SK-N-SH treated with all-trans-retinoic acid at 6 μM for 48 hours (cell line): ENCODE measurements around the gene MMP13.
"Not testable (repeated sequence)": the region's sequence is repeated elsewhere in the genome, so short reads cannot be mapped to it uniquely, and the experiment has no call there.

ENCODE experiments used
- ARNTL ChIP-seq: fragments of 450-650 bp; formaldehyde crosslinking; IDR thresholded peaks from 2 replicates; pipeline ENCODE4 v1.5.0; 2020; ENCODE audit warnings: low read depth, mild to moderate bottlenecking, moderate library complexity, borderline replicate concordance
- BACH2 ChIP-seq: fragments of 250-450 bp; sonication (Bioruptor Pico); IDR thresholded peaks from 2 replicates; pipeline ENCODE4 v1.9.0; 2021; ENCODE audit warnings: mild to moderate bottlenecking, borderline replicate concordance
- CREB5 ChIP-seq: fragments of 250-450 bp; sonication (Bioruptor Pico); IDR thresholded peaks from 2 replicates; pipeline ENCODE4 v1.5.1; 2020; ENCODE audit warnings: low read depth, mild to moderate bottlenecking, moderate library complexity
- ESRRG ChIP-seq: fragments of 250-450 bp; sonication (Bioruptor Pico); IDR thresholded peaks from 2 replicates; pipeline ENCODE4 v1.6.1; 2021; ENCODE audit warnings: mild to moderate bottlenecking
- ISL1 ChIP-seq: fragments of 250-450 bp; sonication (Bioruptor Pico); IDR thresholded peaks from 2 replicates; pipeline ENCODE4 v2.1.2; 2022; ENCODE audit warnings: mild to moderate bottlenecking, moderate library complexity
- OSR1 ChIP-seq: fragments of 250-450 bp; sonication (Bioruptor Pico); IDR thresholded peaks from 2 replicates; pipeline ENCODE4 v1.8.0; 2022; ENCODE audit warnings: moderate library complexity, mild to moderate bottlenecking, inconsistent platforms
- PATZ1 ChIP-seq: fragments of 250-450 bp; sonication (Bioruptor Pico); IDR thresholded peaks from 2 replicates; pipeline ENCODE4 v1.8.0; 2020; ENCODE audit warnings: mild to moderate bottlenecking, moderate library complexity, borderline replicate concordance
- RARB ChIP-seq: fragments of 250-450 bp; sonication (Bioruptor Pico); IDR thresholded peaks from 2 replicates; pipeline ENCODE4 v1.8.0; 2021; ENCODE audit warnings: mild to moderate bottlenecking, moderate library complexity
- TOX ChIP-seq: fragments of 250-450 bp; sonication (Bioruptor Pico); IDR thresholded peaks from 2 replicates; pipeline ENCODE4 v1.8.0; 2021; ENCODE audit warnings: mild to moderate bottlenecking, moderate library complexity, borderline replicate concordance
- TSHZ2 ChIP-seq: fragments of 250-450 bp; sonication (Bioruptor Pico); IDR thresholded peaks from 2 replicates; pipeline ENCODE4 v1.5.0; 2020; ENCODE audit warnings: mild to moderate bottlenecking, moderate library complexity
- ZC3H10 ChIP-seq: fragments of 250-450 bp; sonication (Bioruptor Pico); IDR thresholded peaks from 2 replicates; pipeline ENCODE4 v1.5.1; 2021; ENCODE audit warnings: mild to moderate bottlenecking, moderate library complexity
- ZFP3 ChIP-seq: fragments of 250-450 bp; sonication (Bioruptor Pico); IDR thresholded peaks from 2 replicates; pipeline ENCODE4 v1.5.0; 2020; ENCODE audit warnings: mild to moderate bottlenecking, moderate library complexity
- ZFP30 ChIP-seq: fragments of 450-650 bp; formaldehyde crosslinking; IDR thresholded peaks from 2 replicates; pipeline ENCODE4 v1.5.0; 2022; ENCODE audit warnings: mild to moderate bottlenecking, moderate library complexity
- ZNF70 ChIP-seq: fragments of 450-650 bp; formaldehyde crosslinking; IDR thresholded peaks from 2 replicates; pipeline ENCODE4 v1.5.0; 2020; ENCODE audit warnings: mild to moderate bottlenecking, moderate library complexity

- TF ChIP-seq PATZ1 (CRISPR knock-in tag); ESRRG; ZFP3 (CRISPR knock-in tag); TSHZ2 (CRISPR knock-in tag); ARNTL (CRISPR knock-in tag); OSR1; BACH2; ZFP30; RARB; ZC3H10 (CRISPR knock-in tag); ZNF70; ISL1 (CRISPR knock-in tag); CREB5 (CRISPR knock-in tag); TOX (CRISPR knock-in tag): not testable (repeated sequence)
Observed at GRCh38 chr11:103004234-103004633, 48.7 kb upstream of the MMP13 start.
